Measurements from ENCODE around the gene CDHR4. TPM values are rescaled to one million over a fixed set of nuclear protein-coding genes. Genes with fewer than 3 reads are reported as not detected.

The CDHR4 gene
- total RNA-seq, 1 experiment from 2014 or later: not detected

- WGBS (ENCODE audit: extremely low coverage, insufficient read length, low lambda C conversion rate): no CpG with 5 or more reads among the region's 4 CpGs
Measured at GRCh38 chr3:49763981-49764380, 35.7 kb downstream of the CDHR4 start.

More at GRCh38 chr3:49763981-49764380, 35.7 kb downstream of the CDHR4 start:
- no peaks in the 10 kb centered on the region; the same call in 1 of the 2 replicates for H3K79me2 ChIP-seq (ENCODE audit: insufficient read depth, low read length)
- Mint-ChIP-seq H3K27ac (no peak overlapping the region), H3K36me3 (ENCODE audit: insufficient read depth in 1 of 3, low read depth in 3 of 3) (no peaks in the 10 kb centered on the region; a peak in 1 of 7 replicates), H3K27me3 (ENCODE audit: low read depth) (no peaks in the 10 kb centered on the region), H3K4me1 (no peaks in the 10 kb centered on the region), H3K4me3 (no peak overlapping the region), H3K9me3 (no peaks in the 10 kb centered on the region)
- H4K5ac ChIP-seq (ENCODE audit: insufficient read length, low read depth, low read length): no peak overlapping the region
- peaks cover 14% of the 10 kb centered on the region for H3K79me1 ChIP-seq (ENCODE audit: insufficient read depth, low read depth, low read length, poor library complexity, severe bottlenecking)
- H2BK12ac ChIP-seq (ENCODE audit: insufficient read length, low read depth, low read length): no peak overlapping the region
- no peak overlapping the region for H2BK5ac ChIP-seq (ENCODE audit: insufficient read length, low read length)
- no peak overlapping the region for H3K18ac ChIP-seq (ENCODE audit: insufficient read length, low read depth, low read length)
- H3K27ac ChIP-seq (ENCODE audit: insufficient read length, low read depth, low read length): no peak overlapping the region
- H3K23me2 ChIP-seq (ENCODE audit: insufficient read length, low read depth, low read length, poor library complexity, severe bottlenecking): no peaks in the 10 kb centered on the region
- TF ChIP-seq CTCF (conservative IDR thresholded peaks at IDR 0.05): no peak
- H2AFZ ChIP-seq (ENCODE audit: low read length): no peak overlapping the region
- H3K14ac ChIP-seq (ENCODE audit: insufficient read depth, low read length): no peak overlapping the region
- no peak overlapping the region for H2BK15ac ChIP-seq (ENCODE audit: low read depth, low read length)
- H3K9ac ChIP-seq (ENCODE audit: extremely low read depth, insufficient read length, low read length): no peak overlapping the region
- no peak overlapping the region for H4K8ac ChIP-seq (replicated peaks; ENCODE audit: insufficient read length, low read depth, low read length)
- no peak overlapping the region for H3K4ac ChIP-seq (ENCODE audit: low read depth, low read length)
- H3K27me3 ChIP-seq (ENCODE audit: insufficient read depth, low read length): no peaks in the 10 kb centered on the region
- H3K56ac ChIP-seq (ENCODE audit: insufficient read length, low read depth, low read length): no peak overlapping the region
- H2AK5ac ChIP-seq (ENCODE audit: insufficient read length, low read length): no peak overlapping the region
- no peaks in the 10 kb centered on the region for H3K4me1 ChIP-seq (ENCODE audit: insufficient read depth, low read length)
- H3T11ph ChIP-seq (ENCODE audit: low read length): no peak overlapping the region
- DNase-seq: no peak
- no peak overlapping the region for H3K23ac ChIP-seq (ENCODE audit: insufficient read length, low read depth, low read length)
- no peaks in the 10 kb centered on the region for H4K20me1 ChIP-seq (ENCODE audit: control insufficient read depth, insufficient read depth, insufficient read length)
- no peaks in the 10 kb centered on the region for H3K9me3 ChIP-seq (ENCODE audit: control insufficient read depth, low read depth, low read length)
- no peak overlapping the region for H2BK120ac ChIP-seq (ENCODE audit: low read depth, low read length, poor library complexity, severe bottlenecking)
- no peak overlapping the region for H4K91ac ChIP-seq (ENCODE audit: insufficient read length, low read depth, low read length)
- H3K4me2 ChIP-seq (ENCODE audit: insufficient read depth, insufficient read length, low read length): no peak overlapping the region
- H2BK20ac ChIP-seq (ENCODE audit: low read depth, low read length, poor library complexity, severe bottlenecking): no peak overlapping the region

All from H9 (cell line).